Activated naive CD8-positive, alpha-beta T cell treated with anti-CD3 and anti-CD28 coated beads, Interleukin-2, amount 50 U/mL, for 16 hours (primary cell): ENCODE results near the gene ADCYAP1R1.

Experiments
- DNase-seq: peaks from one replicate; pipeline ENCODE4 v3.0.0-alpha.2; 2020; ENCODE audit warnings: low read depth, low spot score

The ADCYAP1R1 gene

GRCh38 chr7:31067491-31067890 lies 15.4 kb downstream of the ADCYAP1R1 start:
- DNase-seq, result no peak

GRCh38 chr7:31068006-31068675 lies 16.0 kb downstream of the ADCYAP1R1 start:
- DNase-seq, result no peak

- DNase-seq, result no peak
Measured at GRCh38 chr7:31069860-31070555, 17.9 kb downstream of the ADCYAP1R1 start.

GRCh38 chr7:31070991-31071644 lies 19.0 kb downstream of the ADCYAP1R1 start:
- no peak for DNase-seq

GRCh38 chr7:31071645-31072029 lies 19.5 kb downstream of the ADCYAP1R1 start:
- no peak for DNase-seq

- DNase-seq, result no peak
Measured at GRCh38 chr7:31073326-31074119, 21.4 kb downstream of the ADCYAP1R1 start.

GRCh38 chr7:31074120-31074383 lies 21.9 kb downstream of the ADCYAP1R1 start:
- no peak for DNase-seq

- no peak for DNase-seq
Measured at GRCh38 chr7:31074403-31075085, 22.4 kb downstream of the ADCYAP1R1 start.

- DNase-seq, result no peak
Measured at GRCh38 chr7:31075086-31075405, 22.9 kb downstream of the ADCYAP1R1 start.

GRCh38 chr7:31076051-31076450 lies 23.9 kb downstream of the ADCYAP1R1 start:
- no peak for DNase-seq

GRCh38 chr7:31076641-31077310 lies 24.7 kb downstream of the ADCYAP1R1 start:
- DNase-seq, result no peak

- DNase-seq, result no peak
Measured at GRCh38 chr7:31077484-31078362, 25.6 kb downstream of the ADCYAP1R1 start.

GRCh38 chr7:31078363-31078990 lies 26.4 kb downstream of the ADCYAP1R1 start:
- DNase-seq, result no peak

- no peak for DNase-seq
Measured at GRCh38 chr7:31079126-31079823, 27.2 kb downstream of the ADCYAP1R1 start.

- DNase-seq, result no peak
Measured at GRCh38 chr7:31079824-31080511, 27.9 kb downstream of the ADCYAP1R1 start.

- no peak for DNase-seq
Measured at GRCh38 chr7:31080763-31081162, 28.7 kb downstream of the ADCYAP1R1 start.

- DNase-seq, result no peak
Measured at GRCh38 chr7:31082017-31082416, 29.9 kb downstream of the ADCYAP1R1 start.

- no peak for DNase-seq
Measured at GRCh38 chr7:31082447-31082846, 30.3 kb downstream of the ADCYAP1R1 start.
